HG02938 (cell line): ENCODE results near the gene ACOT13.
"Not testable (repeated sequence)": the region's sequence is repeated elsewhere in the genome, so short reads cannot be mapped to it uniquely, and the experiment has no call there.

Experiments used
- ATAC-seq: cut with Tn5 transposase; IDR thresholded peaks from one replicate; pipeline ENCODE4 v1.9.1; 2021; ENCODE audit warnings: mild to moderate bottlenecking, moderate library complexity; ENCODE audit not compliant: unreplicated experiment

The ACOT13 gene

GRCh38 chr6:24661759-24662158 is 5.1 kb upstream of the ACOT13 start:
- not testable (repeated sequence) for ATAC-seq

GRCh38 chr6:24662236-24662635 is 4.6 kb upstream of the ACOT13 start:
- ATAC-seq: no peak

GRCh38 chr6:24663189-24663588 is 3.7 kb upstream of the ACOT13 start:
- no peak for ATAC-seq

- ATAC-seq: no peak
Observed at GRCh38 chr6:24664046-24664987, 2.6 kb upstream of the ACOT13 start.

- ATAC-seq: peak; percentile 46
Observed at GRCh38 chr6:24666097-24666640, 708 bp upstream of the ACOT13 start.

GRCh38 chr6:24667378-24667803 is 514 bp downstream of the ACOT13 start:
- peak; percentile 1 for ATAC-seq

- ATAC-seq: not testable (repeated sequence)
Observed at GRCh38 chr6:24668066-24668996, 1.5 kb downstream of the ACOT13 start.

GRCh38 chr6:24668997-24669361 is 2.1 kb downstream of the ACOT13 start:
- ATAC-seq: no peak

GRCh38 chr6:24670492-24670891 is 3.6 kb downstream of the ACOT13 start:
- ATAC-seq: not testable (repeated sequence)

GRCh38 chr6:24671077-24671476 is 4.2 kb downstream of the ACOT13 start:
- not testable (repeated sequence) for ATAC-seq

- no peak for ATAC-seq
Observed at GRCh38 chr6:24672620-24673182, 5.8 kb downstream of the ACOT13 start.

GRCh38 chr6:24673625-24674024 is 6.7 kb downstream of the ACOT13 start:
- no peak for ATAC-seq

GRCh38 chr6:24678792-24679352 is 12.0 kb downstream of the ACOT13 start:
- not testable (repeated sequence) for ATAC-seq

- ATAC-seq: no peak
Observed at GRCh38 chr6:24680582-24680981, 13.7 kb downstream of the ACOT13 start.

GRCh38 chr6:24683297-24684296 is 16.7 kb downstream of the ACOT13 start:
- no peak for ATAC-seq

- ATAC-seq: no peak
Observed at GRCh38 chr6:24686408-24686807, 19.5 kb downstream of the ACOT13 start.

GRCh38 chr6:24686946-24687345 is 20.1 kb downstream of the ACOT13 start:
- ATAC-seq: no peak

- no peak for ATAC-seq
Observed at GRCh38 chr6:24689964-24690363, 23.1 kb downstream of the ACOT13 start.

- no peak for ATAC-seq
Observed at GRCh38 chr6:24690593-24690992, 23.7 kb downstream of the ACOT13 start.
